Retinal pigment epithelial cell (primary cell): Measurements from ENCODE around the gene SLC12A9.

Experiments used
- DNase-seq: peaks from one replicate; pipeline ENCODE4 v3.0.0-alpha.2; 2010; ENCODE audit warnings: low read depth
- H3K4me3 ChIP-seq: 2 replicates; pipeline ENCODE4 v1.5.1; 2011; ENCODE audit warnings: mild to moderate bottlenecking, low read length, control low read depth, moderate library complexity
- TF ChIP-seq, protein P1 (sequence below): conservative IDR thresholded peaks from 2 replicates; pipeline ENCODE4 v1.5.1; 2011; ENCODE audit warnings: low read depth, low read length, control low read depth, inconsistent platforms

Gene SLC12A9

DNA sequence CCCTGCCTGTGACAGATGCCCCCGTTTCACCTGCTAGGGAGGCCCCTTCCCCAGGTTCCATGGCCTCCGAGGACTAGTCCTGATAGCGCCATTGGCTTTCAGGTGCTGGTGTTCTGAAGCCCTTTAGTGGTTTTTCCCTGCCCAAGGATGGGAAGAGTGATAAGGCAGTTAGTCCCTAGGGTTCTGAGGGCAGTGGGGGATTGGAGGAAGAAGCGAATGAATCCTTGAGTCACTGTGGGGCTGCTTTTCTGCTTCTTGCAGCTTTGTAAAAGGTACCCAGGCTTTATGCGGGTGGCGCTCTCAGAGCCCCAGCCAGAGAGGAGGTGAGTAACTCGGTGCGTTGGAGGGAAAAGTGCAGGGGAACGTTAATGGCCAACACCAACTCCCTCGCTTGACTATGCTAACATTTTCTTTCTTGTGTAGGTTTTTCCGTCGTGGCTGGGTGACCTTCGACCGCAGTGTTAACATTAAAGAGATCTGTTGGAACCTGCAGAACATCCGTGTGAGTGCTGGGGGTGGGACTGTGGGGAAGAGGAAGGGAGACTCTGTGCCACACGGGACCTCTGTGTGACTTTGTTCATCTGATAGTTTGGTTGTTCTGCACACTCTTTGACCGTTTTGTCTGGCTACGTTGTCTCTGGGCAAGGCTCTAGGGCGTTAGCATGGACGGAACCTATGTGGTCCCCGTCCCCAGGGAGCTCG, 33.1 kb downstream of the SLC12A9 start:
- no peak for DNase-seq
- TF ChIP-seq, protein P1, sequence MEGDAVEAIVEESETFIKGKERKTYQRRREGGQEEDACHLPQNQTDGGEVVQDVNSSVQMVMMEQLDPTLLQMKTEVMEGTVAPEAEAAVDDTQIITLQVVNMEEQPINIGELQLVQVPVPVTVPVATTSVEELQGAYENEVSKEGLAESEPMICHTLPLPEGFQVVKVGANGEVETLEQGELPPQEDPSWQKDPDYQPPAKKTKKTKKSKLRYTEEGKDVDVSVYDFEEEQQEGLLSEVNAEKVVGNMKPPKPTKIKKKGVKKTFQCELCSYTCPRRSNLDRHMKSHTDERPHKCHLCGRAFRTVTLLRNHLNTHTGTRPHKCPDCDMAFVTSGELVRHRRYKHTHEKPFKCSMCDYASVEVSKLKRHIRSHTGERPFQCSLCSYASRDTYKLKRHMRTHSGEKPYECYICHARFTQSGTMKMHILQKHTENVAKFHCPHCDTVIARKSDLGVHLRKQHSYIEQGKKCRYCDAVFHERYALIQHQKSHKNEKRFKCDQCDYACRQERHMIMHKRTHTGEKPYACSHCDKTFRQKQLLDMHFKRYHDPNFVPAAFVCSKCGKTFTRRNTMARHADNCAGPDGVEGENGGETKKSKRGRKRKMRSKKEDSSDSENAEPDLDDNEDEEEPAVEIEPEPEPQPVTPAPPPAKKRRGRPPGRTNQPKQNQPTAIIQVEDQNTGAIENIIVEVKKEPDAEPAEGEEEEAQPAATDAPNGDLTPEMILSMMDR = no peak
- H3K4me3 ChIP-seq = no peak overlapping the region

DNA sequence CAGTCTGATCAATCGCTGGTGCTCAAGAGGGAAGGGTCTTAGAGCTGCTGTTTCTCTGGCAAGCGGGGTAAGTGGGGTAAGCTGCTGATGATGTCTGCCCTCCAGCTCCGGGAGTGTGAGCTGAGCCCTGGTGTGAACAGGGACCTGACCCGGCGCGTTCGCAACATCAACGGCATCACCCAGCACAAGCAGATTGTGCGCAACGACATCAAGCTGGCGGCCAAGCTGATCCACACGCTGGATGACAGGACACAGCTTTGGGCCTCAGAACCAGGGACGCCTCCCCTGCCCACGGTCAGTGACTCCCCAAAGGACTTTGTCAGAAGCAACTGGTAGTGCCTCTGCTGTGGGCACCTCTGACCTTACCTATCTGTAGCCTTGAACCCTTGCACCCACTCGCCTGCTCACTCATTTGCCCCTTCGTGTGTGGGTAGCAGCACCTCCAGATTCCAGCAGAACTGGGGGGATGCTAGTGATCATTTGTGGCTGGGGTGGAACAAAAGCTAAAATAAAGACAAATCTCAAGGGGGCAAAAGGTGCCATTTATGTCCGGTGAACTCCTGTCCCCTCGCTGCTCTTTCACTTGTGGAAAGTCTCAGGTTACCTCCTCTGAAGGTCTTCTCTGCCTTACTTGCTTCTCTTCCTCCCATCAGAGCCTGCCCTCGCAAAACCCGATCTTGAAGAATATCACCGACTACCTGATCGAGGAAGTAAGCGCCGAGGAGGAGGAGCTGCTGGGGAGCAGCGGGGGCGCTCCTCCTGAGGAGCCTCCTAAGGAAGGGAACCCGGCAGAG, 33.8 kb downstream of the SLC12A9 start:
- TF ChIP-seq, protein P1 = no peak
- no peak overlapping the region for H3K4me3 ChIP-seq
- no peak for DNase-seq

DNA sequence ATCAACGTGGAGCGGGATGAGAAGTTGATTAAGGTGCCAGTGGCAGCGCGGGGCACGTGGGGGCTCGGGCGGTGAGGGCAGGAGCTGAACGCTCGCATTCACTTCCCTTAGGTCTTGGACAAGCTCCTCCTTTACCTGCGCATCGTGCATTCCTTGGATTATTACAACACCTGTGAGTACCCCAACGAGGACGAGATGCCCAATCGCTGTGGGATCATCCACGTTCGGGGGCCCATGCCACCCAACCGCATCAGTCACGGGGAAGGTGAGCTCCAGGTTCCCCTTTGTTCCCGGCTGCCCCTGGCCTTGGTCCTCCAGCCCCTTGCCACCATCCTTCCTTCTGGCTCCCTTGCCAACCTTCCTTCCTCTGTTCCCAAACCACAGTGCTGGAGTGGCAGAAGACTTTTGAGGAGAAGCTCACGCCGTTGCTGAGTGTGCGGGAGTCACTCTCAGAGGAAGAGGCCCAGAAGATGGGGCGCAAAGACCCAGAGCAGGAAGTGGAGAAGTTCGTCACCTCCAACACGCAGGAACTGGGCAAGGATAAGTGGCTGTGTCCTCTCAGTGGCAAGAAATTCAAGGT, 34.5 kb downstream of the SLC12A9 start:
- DNase-seq = no peak
- H3K4me3 ChIP-seq = no peak overlapping the region
- TF ChIP-seq, protein P1 = no peak

DNA sequence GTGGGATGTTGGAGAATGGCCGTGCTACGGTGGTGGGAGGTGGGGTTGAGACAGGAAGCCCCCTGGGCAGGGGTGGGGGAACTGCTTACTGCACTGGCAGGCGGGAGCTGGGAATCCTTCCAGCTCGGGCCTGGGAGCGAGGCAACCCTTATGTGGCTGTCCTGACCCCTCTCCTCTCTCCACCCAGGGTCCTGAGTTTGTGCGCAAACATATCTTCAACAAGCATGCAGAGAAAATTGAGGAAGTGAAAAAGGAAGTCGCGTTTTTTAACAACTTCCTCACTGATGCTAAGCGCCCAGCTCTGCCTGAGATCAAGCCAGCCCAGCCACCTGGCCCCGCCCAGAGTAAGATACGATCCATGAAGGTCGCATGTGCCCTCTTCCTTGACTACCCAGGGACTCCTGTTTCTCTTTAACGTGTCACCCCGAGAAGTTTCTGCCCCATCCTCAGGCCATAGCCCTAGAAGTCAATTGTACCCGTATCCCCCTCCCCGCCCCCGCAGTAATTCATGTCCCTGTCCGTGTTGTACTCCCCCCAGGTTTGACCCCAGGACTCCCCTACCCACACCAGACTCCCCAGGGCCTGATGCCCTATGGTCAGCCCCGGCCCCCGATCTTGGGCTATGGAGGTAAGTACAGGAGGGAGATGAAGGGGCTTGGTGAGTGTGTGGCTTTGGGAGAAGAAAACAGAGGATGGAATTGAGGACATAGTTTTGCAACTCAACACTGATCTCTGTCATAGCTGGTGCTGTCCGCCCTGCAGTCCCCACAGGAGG, 35.2 kb downstream of the SLC12A9 start:
- TF ChIP-seq, protein P1 = no peak
- H3K4me3 ChIP-seq = no peak overlapping the region
- DNase-seq = no peak

DNA sequence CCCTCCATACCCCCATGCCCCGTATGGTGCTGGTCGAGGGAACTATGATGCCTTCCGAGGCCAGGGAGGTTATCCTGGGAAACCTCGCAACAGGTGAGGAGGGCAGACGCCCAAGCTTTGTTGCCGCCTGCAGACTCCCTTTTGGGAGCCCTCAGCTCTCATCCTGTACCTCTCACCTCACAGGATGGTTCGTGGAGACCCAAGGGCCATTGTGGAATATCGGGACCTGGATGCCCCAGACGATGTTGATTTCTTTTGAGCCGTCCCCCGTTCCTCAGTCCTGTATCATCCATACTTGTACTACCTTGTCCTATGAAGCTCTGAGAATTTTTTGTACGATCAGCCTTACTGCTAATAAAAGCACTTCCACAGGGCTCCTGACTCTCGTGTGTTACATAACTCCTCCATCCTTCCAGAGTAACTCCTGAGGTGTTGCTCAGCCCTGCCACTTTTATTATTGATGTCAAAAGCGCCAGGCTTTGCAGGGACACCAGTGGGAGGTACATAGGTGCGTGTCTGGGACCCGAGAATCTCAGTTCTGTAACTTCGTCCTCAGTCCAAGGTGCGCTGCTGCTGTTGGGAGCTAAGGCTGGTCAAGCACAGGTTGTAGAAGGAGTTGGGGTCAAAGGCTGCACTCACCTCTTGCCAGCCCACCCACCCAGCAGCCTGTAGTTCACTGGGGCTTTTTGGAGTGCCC, 35.9 kb downstream of the SLC12A9 start:
- TF ChIP-seq, protein P1 = no peak
- H3K4me3 ChIP-seq = peak overlapping the region; percentile 49
- no peak for DNase-seq

DNA sequence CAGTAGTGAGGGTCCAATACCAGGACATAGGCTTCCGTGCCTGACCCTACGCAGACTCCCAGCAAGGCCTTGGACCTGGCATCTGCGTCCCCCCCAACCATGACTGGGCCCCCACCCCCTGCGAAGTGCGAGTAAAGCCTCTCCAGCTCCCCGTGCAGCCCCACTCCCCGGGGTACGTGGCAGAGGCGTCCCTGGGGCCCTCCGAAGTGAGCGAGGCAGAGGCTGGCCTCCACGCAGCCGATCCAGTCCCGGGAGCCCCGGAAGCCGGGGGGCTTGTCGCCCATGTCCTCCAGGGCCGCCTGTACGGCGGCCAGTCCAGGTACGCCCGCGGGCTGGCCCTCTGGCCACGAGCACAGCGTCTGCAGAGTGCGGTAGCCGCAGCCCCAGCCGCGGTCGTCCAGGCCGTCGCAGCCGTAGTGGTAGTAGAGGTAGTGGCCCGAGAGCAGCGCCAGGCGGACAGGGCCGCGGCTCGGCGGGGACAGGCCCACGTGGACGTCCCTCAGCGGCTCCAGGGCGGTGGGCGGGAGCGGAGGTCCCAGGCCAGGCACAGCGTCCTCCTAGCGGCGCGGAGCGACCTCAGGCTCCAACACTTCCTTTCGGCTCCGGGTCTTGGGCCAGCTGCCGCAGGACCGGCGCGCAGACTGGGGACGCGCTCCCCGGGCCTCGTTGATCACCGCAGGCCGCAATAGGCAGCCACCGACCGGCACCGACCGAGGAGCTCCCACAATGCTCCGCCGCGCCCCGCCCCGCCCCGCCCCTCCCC, 36.7 kb downstream of the SLC12A9 start, which contains the start of gene UFSP1:
TSS of gene UFSP1 (minus strand) at position 728 of the 763 bp plus-strand sequence. CDS start at position 284, 444 bp downstream.
- H3K4me3 ChIP-seq = peak within 1 kb of the TSS; percentile 49
- DNase-seq = no peak
- TF ChIP-seq, protein P1 = no peak
